ENCODE results near the gene KCP. TPM values are rescaled to one million over a fixed set of nuclear protein-coding genes. Genes with fewer than 3 reads are reported as not detected.
A peak's percentile ranks its signal among the peaks of the same experiment; 100 is the strongest.

Gene KCP
- total and polyA plus RNA-seq, 10 of the 15 experiments (the other 5 are each of a cell fraction or from before 2014, with no cell fraction given), result 0.05 to 7.8 (median 2.5) TPM

- TF ChIP-seq CHD2 (IDR thresholded peaks at IDR 0.05; ENCODE audit: borderline replicate concordance, low read depth, low read length), result peak; percentile 10; the same call in 1 of the 2 replicates
Measured at GRCh38 chr7:128939075-128939860, 28.8 kb upstream of the KCP start (continued).

DNA sequence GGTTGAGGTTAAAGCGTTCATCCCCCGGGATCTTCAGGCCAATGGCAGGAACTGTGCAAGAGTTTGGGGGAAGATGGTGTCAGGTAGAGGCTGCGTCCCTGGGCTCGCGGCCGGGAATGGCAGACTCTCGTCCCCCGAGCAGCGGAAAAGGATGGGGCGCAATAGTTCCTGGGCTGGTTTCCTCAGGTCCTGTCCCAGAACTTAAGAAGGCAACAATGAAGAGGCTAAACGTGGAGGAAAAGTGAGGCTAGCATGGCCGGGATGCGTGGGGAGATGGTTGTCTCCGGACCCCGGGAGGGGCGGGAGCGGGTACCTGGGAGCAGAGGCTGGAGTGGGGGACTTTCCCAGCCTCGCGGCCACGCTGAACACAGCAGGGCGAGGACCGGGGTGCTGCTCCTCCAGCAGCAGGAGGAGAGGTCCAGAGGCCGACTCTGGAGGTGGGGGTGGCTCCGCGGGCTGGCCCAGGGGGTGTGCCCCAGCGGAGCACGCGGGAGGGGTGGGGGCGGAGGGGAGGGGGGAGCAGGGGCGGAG is 28.1 kb upstream of the KCP start:
- Histone ChIP-seq H3K79me2 (ENCODE audit: control insufficient read depth, insufficient read depth, low read length) (peaks cover 85% of the 10 kb centered on the region), H3K27ac (ENCODE audit: control insufficient read depth, insufficient read depth) (peak overlapping the region; percentile 96), H3K4me2 (ENCODE audit: control insufficient read depth, insufficient read depth) (peak overlapping the region; percentile 98), H3K27me3 (replicated peaks in 1 of 2; ENCODE audit: control insufficient read depth in 2 of 2, insufficient read depth in 2 of 2, low read length in 1 of 2) (no peaks in the 10 kb centered on the region), H2AFZ (ENCODE audit: control insufficient read depth, low read depth, low read length) (peak overlapping the region; percentile 15), H3K9me3 (replicated peaks; ENCODE audit: control insufficient read depth, insufficient read depth, low read length) (no peaks in the 10 kb centered on the region), H3K36me3 (ENCODE audit: control insufficient read depth in 2 of 2, insufficient read depth in 2 of 2, low read length in 1 of 2) (peaks cover 0 to 5% of the 10 kb centered on the region in 2 experiments; a peak in 2 of 4 replicates), H3K4me3 (peak overlapping the region; percentile 82), H3K9ac (ENCODE audit: control insufficient read depth, insufficient read depth, low read length) (peak overlapping the region; percentile 97), H3K4me1 (ENCODE audit: control insufficient read depth, insufficient read depth, low read length) (peaks cover 50% of the 10 kb centered on the region), H4K20me1 (ENCODE audit: control insufficient read depth, insufficient read depth) (no peaks in the 10 kb centered on the region)
- BruUV-seq (replicated peaks), result TSS peak; percentile 67
- DNase-seq (ENCODE audit: low read depth, low spot score) (no peak), ATAC-seq (peak; percentile 18), FAIRE-seq (no peak)
- SMC1A ChIA-PET (ENCODE audit: uncharacterized antibody, unreplicated experiment), result interaction anchor here (1.3 to 3.7 kb wide), 9 partner anchors 15 to 154 kb away, joined by 3 to 37 read pairs (median 15); partner anchors contain the start of gene TNPO3
- WGBS (ENCODE audit: insufficient coverage, insufficient replicate concordance, low lambda C conversion rate, missing lambda C conversion rate), result under 1% methylated on average over 16 of the region's 30 CpGs
- CTCF ChIA-PET, result interaction anchor here (0.6 to 2.4 kb wide), 7 partner anchors 24 to 332 kb away, joined by 3 to 16 read pairs (median 4); partner anchors contain the start of gene KCP
- POLR2A ChIA-PET, result interaction anchor here (0.5 to 6.7 kb wide), 14 partner anchors 17 to 274 kb away, joined by 3 to 107 read pairs (median 8); partner anchors contain the start of genes KCP and TNPO3
- in situ Hi-C loops (cut with MboI), result no loop called here
- intact Hi-C loops (cut with micrococcal nuclease; ENCODE audit: unreplicated experiment), result loop anchor here (10.0 kb wide), 2 partner anchors 206 to 676 kb away; partner anchors contain the start of genes NRF1 and TSPAN33
- RAD21 ChIA-PET (ENCODE audit: unreplicated experiment), result interaction anchor here (0.8 to 5.6 kb wide), 14 partner anchors 14 to 271 kb away, joined by 3 to 40 read pairs (median 14); partner anchors contain the start of gene TNPO3
- no peak for TF ChIP-seq MYC (IDR thresholded peaks at IDR 0.05; ENCODE audit: insufficient read depth, insufficient read length, insufficient replicate concordance, low read length, severe bottlenecking)
- TF ChIP-seq SMAD1 (IDR thresholded peaks at IDR 0.05; ENCODE audit: low read depth, partially characterized antibody), result no peak
- TF ChIP-seq, protein P1, sequence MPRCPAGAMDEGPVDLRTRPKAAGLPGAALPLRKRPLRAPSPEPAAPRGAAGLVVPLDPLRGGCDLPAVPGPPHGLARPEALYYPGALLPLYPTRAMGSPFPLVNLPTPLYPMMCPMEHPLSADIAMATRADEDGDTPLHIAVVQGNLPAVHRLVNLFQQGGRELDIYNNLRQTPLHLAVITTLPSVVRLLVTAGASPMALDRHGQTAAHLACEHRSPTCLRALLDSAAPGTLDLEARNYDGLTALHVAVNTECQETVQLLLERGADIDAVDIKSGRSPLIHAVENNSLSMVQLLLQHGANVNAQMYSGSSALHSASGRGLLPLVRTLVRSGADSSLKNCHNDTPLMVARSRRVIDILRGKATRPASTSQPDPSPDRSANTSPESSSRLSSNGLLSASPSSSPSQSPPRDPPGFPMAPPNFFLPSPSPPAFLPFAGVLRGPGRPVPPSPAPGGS (IDR thresholded peaks at IDR 0.05; ENCODE audit: borderline replicate concordance, insufficient read depth, low read depth, low read length, poor library complexity, severe bottlenecking), result no peak
- TF ChIP-seq CREM (IDR thresholded peaks at IDR 0.05; ENCODE audit: low read depth), result peak; percentile 20; the same call in 1 of the 2 replicates
- TF ChIP-seq POLR2AphosphoS5 (IDR thresholded peaks at IDR 0.05; ENCODE audit: low read length), result peak; percentile 83
- TF ChIP-seq RAD51 (IDR thresholded peaks at IDR 0.05), result no peak
- TF ChIP-seq CBFB (IDR thresholded peaks at IDR 0.05; ENCODE audit: low read depth), result no peak
- TF ChIP-seq POLR2A (IDR thresholded peaks at IDR 0.05; ENCODE audit: low read depth, low read length), result peak; percentile 80
- TF ChIP-seq SPI1 (IDR thresholded peaks at IDR 0.05; ENCODE audit: borderline replicate concordance, insufficient read depth, low read depth, low read length), result no peak
- no peak for TF ChIP-seq DPF2 (IDR thresholded peaks at IDR 0.05)
- no peak for TF ChIP-seq TBL1XR1 (IDR thresholded peaks at IDR 0.05; ENCODE audit: low read depth, low read length)
- peak; percentile 84 for TF ChIP-seq MLLT1 (IDR thresholded peaks at IDR 0.05)
- TF ChIP-seq LARP7 (IDR thresholded peaks at IDR 0.05), result no peak
- TF ChIP-seq MYB (IDR thresholded peaks at IDR 0.05; ENCODE audit: borderline replicate concordance, low read depth, low read length), result no peak
- peak in 1 of 2 experiments; percentile 40; a peak in 1 of 3 replicates for TF ChIP-seq EGR1 (IDR thresholded peaks at IDR 0.05; ENCODE audit: borderline replicate concordance in 1 of 2, low read depth in 2 of 2, low read length in 2 of 2)

All from GM12878 (cell line).